Transverse colon (tissue), 4 donors: Measurements from ENCODE around the gene SHISA5. TPM values are rescaled to one million over a fixed set of nuclear protein-coding genes. Genes with fewer than 3 reads are reported as not detected.

ENCODE experiments used
- DNase-seq: peaks from one replicate; pipeline ENCODE4 v3.0.0-alpha.2; 2019
- H3K27ac ChIP-seq, 4 donors: fragments of 200-600 bp; sonication (generic); 2 replicates each; pipeline ENCODE4 v1.5.1; 2016 to 2018; ENCODE audit warnings: inconsistent platforms in 4 of 4
- H3K27me3 ChIP-seq: fragments of 200-600 bp; sonication (generic); 2 replicates; pipeline ENCODE4 v1.5.1; 2017; ENCODE audit warnings: inconsistent platforms
- H3K36me3 ChIP-seq, 4 donors: fragments of 200-600 bp; sonication (generic); 2 replicates each; pipeline ENCODE4 v1.5.1; 2017 to 2019; ENCODE audit warnings: inconsistent platforms in 4 of 4
- H3K4me1 ChIP-seq, 4 donors: fragments of 200-600 bp; sonication (generic); 2 replicates each; pipeline ENCODE4 v1.5.1; 2017 to 2020; ENCODE audit warnings: inconsistent platforms in 4 of 4
- H3K4me3 ChIP-seq, 4 donors: fragments of 200-600 bp; sonication (generic); 1 replicate in 1 of 4; 2 replicates in 3 of 4; pipeline versions ENCODE4 v1.5.1 to v1.6.1; 2017 to 2019; ENCODE audit warnings: inconsistent platforms in 4 of 4
- H3K9me3 ChIP-seq, 2 donors: fragments of 200-600 bp; sonication (generic); 2 replicates each; pipeline ENCODE4 v1.5.1; 2017 to 2019; ENCODE audit warnings: inconsistent platforms in 2 of 2
- EP300 ChIP-seq: sonication (generic); formaldehyde crosslinking; IDR thresholded peaks from one replicate; pipeline ENCODE4 v1.6.1; 2017; ENCODE audit warnings: antibody characterized with exemption, low read depth
- POLR2A ChIP-seq: fragments of 450-650 bp; IDR thresholded peaks from one replicate; pipeline ENCODE4 v1.6.1; 2016; ENCODE audit warnings: antibody characterized with exemption, mild to moderate bottlenecking, moderate library complexity
- POLR2AphosphoS5 ChIP-seq, 3 donors: sonication (generic); formaldehyde crosslinking; IDR thresholded peaks; one replicate each; pipeline ENCODE4 v1.6.1; 2016; ENCODE audit warnings: antibody characterized with exemption in 3 of 3
- WGBS, 2 donors: methylation state at CpG; one replicate each; pipeline ENCODE4 v1.1.5; 2018; ENCODE audit warnings: low coverage in 1 of 2; 5-methylcytosine and 5-hydroxymethylcytosine counted together
- in situ Hi-C, 4 donors: fragments of 200-750 bp; cut with MboI; loops; one replicate each; pipeline versions ENCODE4 v1.15.0 to v1.15.1; 2017; ENCODE audit warnings: low sequenced_read_pairs in 3 of 4, low pct_ligation_motif_present in 1 of 4, low pct_unique_long_range_greater_than_20kb in 1 of 4
- intact Hi-C: fragments of 100-400 bp; cut with DNase I; formaldehyde crosslinking; loops from one replicate; pipeline ENCODE4 v1.15.1; 2023; ENCODE audit warnings: low total_unique reads
- total RNA-seq, 4 donors: library from RNA; depleted of rRNA; stranded (reverse); fragments of >200 nt; gene quantifications; one replicate each; pipeline ENCODE4 v1.1.0, GENCODE V29; 2016
- TF ChIP-seq, protein P1 (sequence below), 5 experiments: fragments of 200-600 bp in 3 of 5; fragments of 450-650 bp in 2 of 5; sonication (generic) in 3 of 5; IDR thresholded peaks; 1 replicate in 2 of 5; 2 replicates in 3 of 5; pipeline ENCODE4 v1.5.1; 2016 to 2017; ENCODE audit warnings: antibody characterized with exemption in 5 of 5, inconsistent platforms in 3 of 5, mild to moderate bottlenecking in 2 of 5, moderate library complexity in 1 of 5

The SHISA5 gene
- total RNA-seq, 4 donors from 2014 or later = 72.9 to 89.4 (median 80.8) TPM

DNA sequence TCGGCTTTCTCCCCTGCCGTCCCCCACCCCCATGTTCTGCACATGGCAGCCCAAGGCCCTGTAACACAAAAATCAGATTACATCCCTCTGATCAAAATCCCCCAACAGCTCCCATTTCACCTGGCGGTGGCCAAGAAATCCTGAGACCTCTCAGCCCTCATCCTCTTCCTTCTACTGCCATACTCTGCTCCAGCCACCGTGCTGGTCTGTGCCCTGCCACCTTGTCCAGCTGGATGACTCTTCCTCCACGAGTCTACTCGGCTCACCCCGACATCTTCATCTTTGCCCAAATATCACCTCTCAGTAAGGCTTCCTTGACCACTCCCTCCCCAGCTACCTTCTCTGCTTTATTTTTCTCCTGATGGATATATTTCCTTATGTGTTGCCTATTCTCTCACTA lies 67.1 kb downstream of the SHISA5 start:
- WGBS, 2 donors = 78 to 90% methylated on average over 6 to 7 of the region's 7 CpGs
- intact Hi-C loops (loop anchor here (2.0 to 10.0 kb wide), 2 partner anchors 36 to 162 kb away; no protein-coding TSS in a partner anchor), in situ Hi-C loops (loop anchor here in 3 of 4 donors (5.0 to 10.0 kb wide), 4 partner anchors 35 to 165 kb away; no protein-coding TSS in a partner anchor)
- H3K27me3 ChIP-seq = no peaks in the 10 kb centered on the region
- TF ChIP-seq, protein P1, sequence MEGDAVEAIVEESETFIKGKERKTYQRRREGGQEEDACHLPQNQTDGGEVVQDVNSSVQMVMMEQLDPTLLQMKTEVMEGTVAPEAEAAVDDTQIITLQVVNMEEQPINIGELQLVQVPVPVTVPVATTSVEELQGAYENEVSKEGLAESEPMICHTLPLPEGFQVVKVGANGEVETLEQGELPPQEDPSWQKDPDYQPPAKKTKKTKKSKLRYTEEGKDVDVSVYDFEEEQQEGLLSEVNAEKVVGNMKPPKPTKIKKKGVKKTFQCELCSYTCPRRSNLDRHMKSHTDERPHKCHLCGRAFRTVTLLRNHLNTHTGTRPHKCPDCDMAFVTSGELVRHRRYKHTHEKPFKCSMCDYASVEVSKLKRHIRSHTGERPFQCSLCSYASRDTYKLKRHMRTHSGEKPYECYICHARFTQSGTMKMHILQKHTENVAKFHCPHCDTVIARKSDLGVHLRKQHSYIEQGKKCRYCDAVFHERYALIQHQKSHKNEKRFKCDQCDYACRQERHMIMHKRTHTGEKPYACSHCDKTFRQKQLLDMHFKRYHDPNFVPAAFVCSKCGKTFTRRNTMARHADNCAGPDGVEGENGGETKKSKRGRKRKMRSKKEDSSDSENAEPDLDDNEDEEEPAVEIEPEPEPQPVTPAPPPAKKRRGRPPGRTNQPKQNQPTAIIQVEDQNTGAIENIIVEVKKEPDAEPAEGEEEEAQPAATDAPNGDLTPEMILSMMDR (IDR thresholded peaks at IDR 0.05) = no peak
- TF ChIP-seq POLR2A (no peak), POLR2AphosphoS5 (IDR thresholded peaks at IDR 0.05) (no peak), EP300 (no peak)
- H3K36me3 ChIP-seq = no peaks in the 10 kb centered on the region
- H3K4me1 ChIP-seq = peaks cover 28 to 55% (median 41%) of the 10 kb centered on the region in 4 donors
- no peak overlapping the region for H3K27ac ChIP-seq
- no peaks in the 10 kb centered on the region for H3K9me3 ChIP-seq
- H3K4me3 ChIP-seq = no peak overlapping the region
- no peak for DNase-seq

DNA sequence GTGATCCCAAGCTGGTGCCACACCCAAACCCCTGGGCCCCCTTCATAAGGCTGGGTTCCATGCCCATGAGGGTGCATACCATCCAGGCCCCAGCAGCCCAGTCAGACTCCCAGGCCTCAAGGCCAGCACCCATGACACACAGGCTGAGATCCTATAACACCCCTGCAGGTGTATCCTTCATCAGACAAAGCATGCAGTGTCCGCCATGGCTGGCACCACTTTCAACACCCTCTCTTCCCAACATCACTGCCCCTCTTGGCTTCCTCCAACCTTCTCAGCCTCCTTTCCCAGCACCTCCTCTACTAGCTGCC lies 67.5 kb downstream of the SHISA5 start:
- peak overlapping the region in 2 of 4 donors; percentile 22 to 78 for H3K27ac ChIP-seq
- H3K9me3 ChIP-seq = no peaks in the 10 kb centered on the region
- intact Hi-C loops = loop anchor here (2.0 to 10.0 kb wide), 2 partner anchors 36 to 162 kb away; no protein-coding TSS in a partner anchor
- 30 to 100% methylated on average over 1 of the region's 1 CpG for WGBS, 2 donors
- no peaks in the 10 kb centered on the region for H3K27me3 ChIP-seq
- DNase-seq = no peak
- in situ Hi-C loops = loop anchor here in 3 of 4 donors (5.0 to 10.0 kb wide), 4 partner anchors 34 to 164 kb away; no protein-coding TSS in a partner anchor
- H3K4me1 ChIP-seq = peaks cover 24 to 50% (median 38%) of the 10 kb centered on the region in 4 donors
- no peaks in the 10 kb centered on the region for H3K36me3 ChIP-seq
- no peak for TF ChIP-seq POLR2A
- TF ChIP-seq, protein P1 (IDR thresholded peaks at IDR 0.05) = no peak
- TF ChIP-seq POLR2AphosphoS5 (IDR thresholded peaks at IDR 0.05) = no peak
- no peak for TF ChIP-seq EP300
- no peak overlapping the region for H3K4me3 ChIP-seq

DNA sequence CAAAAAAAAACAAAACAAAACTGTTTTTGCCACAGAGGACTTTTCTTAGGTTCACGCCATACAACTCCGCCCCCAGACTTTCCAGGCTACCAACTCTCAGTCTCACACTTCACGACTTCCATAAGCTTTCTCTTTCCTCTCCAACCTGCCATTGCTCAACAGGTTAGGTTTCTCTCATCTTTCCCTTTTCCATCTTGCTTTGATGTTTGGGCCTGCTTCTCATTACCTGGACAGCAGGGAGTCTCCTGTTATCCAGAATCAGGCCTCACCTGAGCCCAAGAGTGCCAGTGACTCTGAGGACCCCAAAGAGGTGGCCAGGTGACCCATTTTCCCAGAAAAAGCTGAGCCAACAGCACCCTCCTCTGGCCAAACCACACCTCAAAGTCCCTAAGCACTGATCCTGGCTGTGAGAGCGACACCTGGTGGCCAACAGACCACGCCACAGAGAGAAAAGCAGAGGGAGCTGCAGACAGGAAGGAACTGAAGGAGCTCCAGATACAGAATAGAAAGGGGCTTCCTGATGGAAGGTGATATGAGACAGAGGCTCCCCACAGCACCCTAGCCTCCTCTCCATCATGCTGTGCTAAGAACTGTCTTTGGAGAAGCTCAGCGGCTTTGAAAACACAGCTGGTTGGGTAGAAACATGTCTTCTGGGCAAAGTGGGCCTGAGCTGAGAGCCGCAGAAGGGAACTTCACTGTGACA lies 68.0 kb downstream of the SHISA5 start:
- in situ Hi-C loops = loop anchor here in 3 of 4 donors (5.0 to 10.0 kb wide), 4 partner anchors 34 to 164 kb away; no protein-coding TSS in a partner anchor
- DNase-seq = peak; percentile 91

DNA sequence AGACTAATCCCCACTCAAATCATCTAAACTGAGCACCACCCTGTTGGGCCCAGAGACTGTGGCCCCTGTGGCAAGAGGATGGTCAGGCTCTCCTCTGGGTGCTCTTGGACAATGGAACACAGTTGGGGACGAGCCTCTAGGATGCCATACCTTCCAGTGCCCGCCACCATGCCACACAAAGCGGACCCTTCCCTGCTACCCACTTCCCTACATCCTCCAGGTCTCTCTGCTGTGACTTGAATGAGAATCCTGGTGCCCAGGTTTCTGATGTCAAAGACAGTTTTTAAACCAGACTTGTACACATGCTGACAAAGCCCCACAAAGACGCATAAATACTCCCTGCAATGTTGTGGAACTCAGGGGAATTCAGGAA lies 68.8 kb downstream of the SHISA5 start:
- in situ Hi-C loops = loop anchor here in 3 of 4 donors (5.0 to 10.0 kb wide), 4 partner anchors 33 to 163 kb away; no protein-coding TSS in a partner anchor
- 86% methylated on average over 4 of the region's 4 CpGs; no CpG with 5 or more reads in 1 of the 2 donors for WGBS, 2 donors
- Histone ChIP-seq H3K27ac (peak overlapping the region; percentile 10 to 81 (median 66)), H3K27me3 (no peaks in the 10 kb centered on the region), H3K4me3 (no peak overlapping the region), H3K9me3 (no peaks in the 10 kb centered on the region), H3K4me1 (peaks cover 19 to 50% (median 34%) of the 10 kb centered on the region in 4 donors), H3K36me3 (no peaks in the 10 kb centered on the region)
- intact Hi-C loops = loop anchor here (10.0 kb wide), 1 partner anchor 160 kb away; no protein-coding TSS in a partner anchor
- no peak for DNase-seq
- TF ChIP-seq POLR2A (no peak), EP300 (no peak), POLR2AphosphoS5 (IDR thresholded peaks at IDR 0.05) (no peak)
- TF ChIP-seq, protein P1 (IDR thresholded peaks at IDR 0.05) = no peak

More for the DNA sequence above, 68.0 kb downstream of the SHISA5 start:
- Histone ChIP-seq H3K4me3 (no peak overlapping the region), H3K9me3 (no peaks in the 10 kb centered on the region), H3K27ac (peak overlapping the region; percentile 10 to 81 (median 66)), H3K27me3 (no peaks in the 10 kb centered on the region), H3K36me3 (no peaks in the 10 kb centered on the region), H3K4me1 (peaks cover 19 to 45% (median 32%) of the 10 kb centered on the region in 4 donors)
- TF ChIP-seq, protein P1 (IDR thresholded peaks at IDR 0.05) = peak; percentile 98 to 100 (median 100)
- TF ChIP-seq EP300 (no peak), POLR2AphosphoS5 (IDR thresholded peaks at IDR 0.05) (peak in 1 of 3 donors; percentile 8), POLR2A (no peak)
- intact Hi-C loops = loop anchor here (2.0 to 10.0 kb wide), 2 partner anchors 35 to 161 kb away; no protein-coding TSS in a partner anchor
- WGBS, 2 donors = 42 to 77% methylated on average over 3 to 7 of the region's 7 CpGs
